ENCODE results near the gene TRIM63. TPM values are rescaled to one million over a fixed set of nuclear protein-coding genes. Genes with fewer than 3 reads are reported as not detected.
A peak's percentile ranks its signal among the peaks of the same experiment; 100 is the strongest.

TRIM63 gene
- total RNA-seq, 1 donor: 0.36 TPM

DNA sequence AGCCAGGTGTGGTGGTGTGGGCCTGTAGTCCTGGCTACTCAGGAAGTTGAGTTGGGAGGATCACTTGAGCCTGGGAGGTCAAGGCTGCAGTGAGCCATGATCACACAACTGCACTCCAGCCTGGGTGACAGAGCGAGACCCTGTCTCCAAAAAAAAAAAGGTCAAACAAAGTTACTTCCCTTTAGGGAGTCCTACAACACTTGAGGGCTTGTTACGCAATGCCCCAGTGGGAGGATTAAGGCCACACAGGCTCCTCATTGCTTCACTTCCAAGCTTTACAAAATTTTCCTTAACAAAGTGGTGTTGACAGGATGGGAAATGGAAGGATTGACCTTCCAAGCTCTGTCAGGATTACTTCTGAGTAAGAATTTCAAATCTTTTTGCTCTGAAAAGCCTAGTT lies 52.1 kb downstream of the TRIM63 start:
- no peaks in the 10 kb centered on the region for H4K20me1 ChIP-seq (ENCODE audit: insufficient read depth, low read length)
- H3K4me2 ChIP-seq (ENCODE audit: insufficient read depth, low read length): no peak overlapping the region
- DNase-seq (ENCODE audit: insufficient read length, low spot score, missing footprints): peak; percentile 46
- no peaks in the 10 kb centered on the region for H3K36me3 ChIP-seq (ENCODE audit: insufficient read depth, low read length)
- TF ChIP-seq, protein P1, sequence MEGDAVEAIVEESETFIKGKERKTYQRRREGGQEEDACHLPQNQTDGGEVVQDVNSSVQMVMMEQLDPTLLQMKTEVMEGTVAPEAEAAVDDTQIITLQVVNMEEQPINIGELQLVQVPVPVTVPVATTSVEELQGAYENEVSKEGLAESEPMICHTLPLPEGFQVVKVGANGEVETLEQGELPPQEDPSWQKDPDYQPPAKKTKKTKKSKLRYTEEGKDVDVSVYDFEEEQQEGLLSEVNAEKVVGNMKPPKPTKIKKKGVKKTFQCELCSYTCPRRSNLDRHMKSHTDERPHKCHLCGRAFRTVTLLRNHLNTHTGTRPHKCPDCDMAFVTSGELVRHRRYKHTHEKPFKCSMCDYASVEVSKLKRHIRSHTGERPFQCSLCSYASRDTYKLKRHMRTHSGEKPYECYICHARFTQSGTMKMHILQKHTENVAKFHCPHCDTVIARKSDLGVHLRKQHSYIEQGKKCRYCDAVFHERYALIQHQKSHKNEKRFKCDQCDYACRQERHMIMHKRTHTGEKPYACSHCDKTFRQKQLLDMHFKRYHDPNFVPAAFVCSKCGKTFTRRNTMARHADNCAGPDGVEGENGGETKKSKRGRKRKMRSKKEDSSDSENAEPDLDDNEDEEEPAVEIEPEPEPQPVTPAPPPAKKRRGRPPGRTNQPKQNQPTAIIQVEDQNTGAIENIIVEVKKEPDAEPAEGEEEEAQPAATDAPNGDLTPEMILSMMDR (IDR thresholded peaks at IDR 0.05; ENCODE audit: extremely low read depth, low read depth, low read length): no peak
- H2AFZ ChIP-seq (ENCODE audit: low read length): peak overlapping the region; percentile 30
- H3K79me2 ChIP-seq (ENCODE audit: insufficient read depth, low read length): no peaks in the 10 kb centered on the region
- peak overlapping the region; percentile 39 for H3K27ac ChIP-seq (ENCODE audit: low read depth, low read length)
- peaks cover 51% of the 10 kb centered on the region for H3K4me1 ChIP-seq (ENCODE audit: insufficient read depth, low read length)
- no peak overlapping the region for H3K4me3 ChIP-seq (ENCODE audit: insufficient read depth, low read length)
- no peaks in the 10 kb centered on the region for H3K9me3 ChIP-seq (ENCODE audit: low read depth, low read length)
- H3K27me3 ChIP-seq (ENCODE audit: insufficient read depth, low read length): no peaks in the 10 kb centered on the region

- TF ChIP-seq, protein P1 (IDR thresholded peaks at IDR 0.05; ENCODE audit: extremely low read depth, low read depth, low read length): no peak
- no peak overlapping the region for H3K4me3 ChIP-seq (ENCODE audit: insufficient read depth, low read length)
- peaks cover 40% of the 10 kb centered on the region for H3K4me1 ChIP-seq (ENCODE audit: insufficient read depth, low read length)
- no peaks in the 10 kb centered on the region for H3K36me3 ChIP-seq (ENCODE audit: insufficient read depth, low read length)
- no peaks in the 10 kb centered on the region for H4K20me1 ChIP-seq (ENCODE audit: insufficient read depth, low read length)
- H3K79me2 ChIP-seq (ENCODE audit: insufficient read depth, low read length): no peaks in the 10 kb centered on the region
- H3K27ac ChIP-seq (ENCODE audit: low read depth, low read length): no peak overlapping the region
- no peaks in the 10 kb centered on the region for H3K27me3 ChIP-seq (ENCODE audit: insufficient read depth, low read length)
- no peak overlapping the region for H3K4me2 ChIP-seq (ENCODE audit: insufficient read depth, low read length)
- no peak overlapping the region for H2AFZ ChIP-seq (ENCODE audit: low read length)
- no peaks in the 10 kb centered on the region for H3K9me3 ChIP-seq (ENCODE audit: low read depth, low read length)
- DNase-seq (ENCODE audit: insufficient read length, low spot score, missing footprints): no peak
Observed at GRCh38 chr1:26014179-26014578, 53.3 kb downstream of the TRIM63 start.

GRCh38 chr1:26012864-26013263 lies 54.6 kb downstream of the TRIM63 start:
- Histone ChIP-seq H3K27ac (ENCODE audit: low read depth, low read length) (no peak overlapping the region), H4K20me1 (ENCODE audit: insufficient read depth, low read length) (no peaks in the 10 kb centered on the region), H2AFZ (ENCODE audit: low read length) (no peak overlapping the region), H3K79me2 (ENCODE audit: insufficient read depth, low read length) (no peaks in the 10 kb centered on the region), H3K4me3 (ENCODE audit: insufficient read depth, low read length) (no peak overlapping the region), H3K4me2 (ENCODE audit: insufficient read depth, low read length) (no peak overlapping the region), H3K4me1 (ENCODE audit: insufficient read depth, low read length) (peaks cover 28% of the 10 kb centered on the region), H3K36me3 (ENCODE audit: insufficient read depth, low read length) (no peaks in the 10 kb centered on the region), H3K27me3 (ENCODE audit: insufficient read depth, low read length) (no peaks in the 10 kb centered on the region), H3K9me3 (ENCODE audit: low read depth, low read length) (no peaks in the 10 kb centered on the region)
- TF ChIP-seq, protein P1 (IDR thresholded peaks at IDR 0.05; ENCODE audit: extremely low read depth, low read depth, low read length): no peak
- DNase-seq (ENCODE audit: insufficient read length, low spot score, missing footprints): peak; percentile 66

GRCh38 chr1:26010825-26011224 lies 56.6 kb downstream of the TRIM63 start:
- Histone ChIP-seq H3K4me1 (ENCODE audit: insufficient read depth, low read length) (peaks cover 12% of the 10 kb centered on the region), H3K27me3 (ENCODE audit: insufficient read depth, low read length) (no peaks in the 10 kb centered on the region), H3K4me2 (ENCODE audit: insufficient read depth, low read length) (no peak overlapping the region), H3K79me2 (ENCODE audit: insufficient read depth, low read length) (no peaks in the 10 kb centered on the region), H3K27ac (ENCODE audit: low read depth, low read length) (no peak overlapping the region), H2AFZ (ENCODE audit: low read length) (no peak overlapping the region), H3K9me3 (ENCODE audit: low read depth, low read length) (no peaks in the 10 kb centered on the region), H4K20me1 (ENCODE audit: insufficient read depth, low read length) (no peaks in the 10 kb centered on the region), H3K36me3 (ENCODE audit: insufficient read depth, low read length) (no peaks in the 10 kb centered on the region), H3K4me3 (ENCODE audit: insufficient read depth, low read length) (no peak overlapping the region)
- DNase-seq (ENCODE audit: insufficient read length, low spot score, missing footprints): peak; percentile 62
- TF ChIP-seq, protein P1 (IDR thresholded peaks at IDR 0.05; ENCODE audit: extremely low read depth, low read depth, low read length): no peak
